HTERT RPE-1 (cell line): Measurements from ENCODE around the gene TFEB.
"Not testable (repeated sequence)": the region's sequence is repeated elsewhere in the genome, so short reads cannot be mapped to it uniquely, and the experiment has no call there.

ENCODE experiments used
- in situ Hi-C: fragments of 300-500 bp; cut with MboI; formaldehyde crosslinking; loops from 4 replicates; pipeline ENCODE4 v1.14.3; 2020; ENCODE audit warnings: low sequenced_read_pairs

TFEB gene

DNA sequence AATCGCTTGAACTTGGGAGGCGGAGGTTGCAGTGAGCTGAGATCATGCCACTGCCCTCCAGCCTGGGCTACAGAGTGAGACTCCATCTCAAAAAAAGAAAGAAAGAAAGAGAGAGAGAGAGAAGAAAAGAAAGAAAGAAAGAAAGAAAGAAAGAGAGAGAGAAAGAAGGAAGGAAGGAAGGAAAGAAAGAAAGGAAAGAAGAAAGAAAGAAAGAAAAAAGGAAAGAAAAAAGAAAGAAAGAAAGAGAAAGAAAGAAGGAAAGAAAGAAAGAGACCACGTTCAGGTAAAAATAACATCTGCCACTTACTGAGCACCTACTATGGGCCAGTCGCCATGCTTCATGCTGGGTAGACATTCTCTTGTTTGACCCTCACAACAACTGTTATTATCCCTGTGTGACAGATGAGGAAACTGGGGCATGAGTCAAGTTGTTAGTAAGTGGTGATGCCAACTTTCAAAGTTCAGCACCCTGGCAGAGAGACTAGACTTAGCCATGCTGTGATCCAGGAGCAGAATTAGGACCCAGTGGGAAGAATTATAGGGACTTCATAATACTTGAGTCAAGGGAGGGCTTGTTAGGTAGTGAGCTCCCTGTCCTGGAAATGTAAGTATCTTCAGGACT lies 30.7 kb upstream of the TFEB start:
- in situ Hi-C loops, result not testable (repeated sequence)

DNA sequence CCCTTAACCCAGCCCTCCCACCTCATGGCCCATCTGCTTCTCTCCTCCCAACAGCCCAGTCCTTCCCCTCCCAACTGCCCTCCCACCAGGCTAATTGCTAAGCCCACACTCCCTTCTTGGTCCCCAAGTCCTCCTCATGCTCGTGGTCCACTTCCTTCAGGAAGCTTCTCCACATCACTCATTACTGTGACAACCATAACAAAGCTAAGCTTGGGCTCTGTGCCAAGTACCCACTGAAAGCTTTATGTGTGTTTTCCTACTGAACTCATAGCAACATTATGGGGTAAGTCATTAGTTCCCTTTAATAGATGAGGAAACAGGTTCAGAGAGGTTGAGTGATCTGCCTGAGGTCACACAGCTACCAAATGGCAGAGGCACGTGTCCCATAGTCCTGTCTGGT lies 28.1 kb upstream of the TFEB start:
- in situ Hi-C loops, result no loop called here

DNA sequence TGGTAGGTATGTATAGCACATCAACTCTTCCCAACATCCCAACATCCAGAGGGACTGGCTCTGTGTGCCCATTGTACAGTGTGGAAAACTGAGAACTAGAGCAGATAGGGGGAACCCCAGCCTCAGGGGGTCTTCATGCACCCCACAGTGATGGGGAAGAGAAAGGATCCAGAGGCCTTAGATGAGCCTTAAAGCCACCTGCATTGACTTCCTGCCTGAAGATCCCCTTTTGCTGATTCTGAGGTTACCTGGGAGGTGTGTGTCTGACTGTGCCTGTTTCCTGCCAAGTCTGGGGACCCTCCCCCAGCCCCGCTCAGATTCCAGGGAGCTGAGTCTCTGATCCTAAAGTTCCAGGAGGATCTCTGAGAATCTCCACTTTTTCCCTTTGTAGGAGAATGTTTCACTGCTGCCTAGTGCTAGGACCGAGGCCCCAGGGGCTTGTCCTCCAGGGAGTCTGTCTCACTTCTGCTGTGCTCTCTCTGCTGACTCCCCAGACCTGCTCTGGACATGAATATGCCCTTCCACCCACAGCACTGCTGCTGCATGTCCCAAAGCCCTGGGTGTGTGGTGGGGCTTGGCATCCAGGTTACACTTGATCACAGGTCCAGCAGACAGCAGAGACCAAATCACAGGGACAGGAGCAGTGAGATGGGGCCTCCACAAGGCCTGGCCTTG lies 24.6 kb upstream of the TFEB start:
- in situ Hi-C loops, result no loop called here

DNA sequence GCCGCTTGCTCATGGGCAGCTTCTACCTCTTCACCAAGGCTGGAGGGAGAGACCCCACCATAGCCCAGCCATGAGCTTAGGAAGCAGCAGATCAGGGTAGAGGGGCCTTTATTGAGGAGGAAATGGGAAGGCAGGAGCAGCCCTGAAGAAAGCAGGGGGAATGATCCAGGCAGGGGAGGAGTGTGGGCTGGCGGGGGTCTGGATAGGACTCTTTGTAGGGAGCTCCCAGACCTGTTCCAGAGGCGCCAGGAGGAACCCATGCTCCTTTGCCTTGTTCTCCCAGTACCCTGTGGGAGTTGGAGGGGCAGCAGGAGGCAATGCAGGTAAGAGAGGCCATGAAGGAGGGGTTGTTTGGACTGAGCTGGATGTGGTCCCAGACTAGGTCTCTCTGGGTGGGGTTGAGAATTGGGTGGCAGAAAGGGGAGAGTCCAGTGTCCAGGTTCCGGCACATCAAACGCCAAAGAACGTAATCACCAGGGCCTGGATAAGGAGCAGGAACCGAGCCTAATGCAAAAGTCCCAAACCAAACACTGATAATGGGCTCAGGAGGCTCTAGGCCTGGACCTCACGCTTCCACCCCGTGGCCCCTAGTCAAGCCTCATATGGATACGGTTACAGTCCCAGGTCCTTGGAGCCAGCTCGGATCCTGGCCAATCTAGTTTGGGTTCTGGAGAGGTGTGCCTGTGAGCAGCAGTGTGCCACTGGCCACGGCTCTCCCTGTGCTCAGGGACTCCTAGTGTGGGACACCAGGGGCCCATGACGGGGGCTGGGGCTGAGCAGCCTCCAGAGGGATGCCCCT lies 23.9 kb upstream of the TFEB start:
- in situ Hi-C loops, result no loop called here

DNA sequence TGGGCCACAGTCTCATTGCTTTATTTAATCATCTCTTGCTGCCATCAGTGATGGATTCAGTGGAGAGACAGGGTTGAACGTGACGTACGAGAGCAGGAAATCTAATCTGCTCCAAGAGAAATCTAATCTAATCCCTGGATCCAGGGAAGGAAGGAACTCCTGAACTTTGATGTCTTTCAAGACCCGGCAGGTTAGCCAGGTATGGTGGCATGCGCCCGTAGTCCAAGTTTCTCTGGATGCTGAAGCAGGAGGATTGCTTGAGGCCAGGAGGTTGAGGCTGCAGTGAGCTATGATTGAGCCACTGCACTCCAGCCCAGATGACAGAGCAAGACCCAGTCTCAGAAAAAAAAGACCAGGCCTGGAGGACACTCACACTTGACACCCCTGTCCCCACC lies 23.2 kb upstream of the TFEB start:
- in situ Hi-C loops, result no loop called here

DNA sequence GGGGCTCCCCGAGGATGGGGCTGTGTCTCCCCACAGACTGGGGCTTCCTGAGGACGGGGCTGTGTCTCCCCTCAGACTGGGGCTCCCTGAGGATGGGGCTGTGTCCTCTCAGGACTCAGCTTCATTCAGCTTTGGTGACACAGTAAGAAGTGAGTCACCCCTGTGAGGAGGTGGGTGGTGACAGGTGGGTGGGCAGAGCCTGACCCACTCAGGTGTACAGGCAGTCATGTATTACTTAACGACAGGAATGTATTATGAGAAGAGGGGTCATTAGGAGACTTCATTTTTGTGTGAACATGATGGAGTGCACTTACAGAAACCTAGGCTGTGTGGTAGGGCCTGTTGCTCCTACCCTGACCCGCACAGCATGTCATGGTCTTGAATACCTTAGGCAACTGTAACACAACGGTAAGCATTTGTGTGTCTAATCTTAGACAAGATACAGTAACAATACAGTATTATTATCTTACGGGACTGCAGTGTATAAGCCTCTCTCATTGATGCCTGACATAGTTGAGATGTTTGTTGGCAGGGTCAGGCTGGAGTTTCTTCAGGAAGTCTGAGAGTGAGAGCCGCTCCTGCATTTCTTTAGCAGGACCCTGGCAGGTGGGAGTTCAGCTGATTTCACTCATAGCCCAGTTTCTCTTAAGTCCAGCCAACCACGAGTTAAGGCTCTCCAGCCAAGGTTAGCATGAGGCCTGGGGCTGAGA lies 22.7 kb upstream of the TFEB start:
- in situ Hi-C loops, result no loop called here

DNA sequence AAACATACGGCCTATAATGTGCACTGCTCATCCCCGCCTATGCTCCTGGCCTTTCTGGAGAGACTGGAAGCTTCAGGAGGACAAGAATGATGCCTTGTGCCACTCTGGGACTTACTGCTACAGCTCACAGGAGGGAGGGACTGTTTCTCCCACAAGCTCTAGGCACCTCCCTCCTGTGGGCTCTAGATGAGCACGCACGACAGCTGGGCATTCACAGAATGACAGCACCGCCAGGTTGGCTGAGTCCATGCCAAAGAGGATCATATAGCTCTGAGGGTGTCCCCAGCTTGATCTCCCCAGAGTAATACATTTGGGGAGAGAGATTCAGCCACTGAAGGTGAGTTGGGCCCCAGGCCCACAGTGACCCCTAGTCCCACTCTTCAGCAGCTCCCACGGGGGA lies 21.9 kb upstream of the TFEB start:
- in situ Hi-C loops, result no loop called here

DNA sequence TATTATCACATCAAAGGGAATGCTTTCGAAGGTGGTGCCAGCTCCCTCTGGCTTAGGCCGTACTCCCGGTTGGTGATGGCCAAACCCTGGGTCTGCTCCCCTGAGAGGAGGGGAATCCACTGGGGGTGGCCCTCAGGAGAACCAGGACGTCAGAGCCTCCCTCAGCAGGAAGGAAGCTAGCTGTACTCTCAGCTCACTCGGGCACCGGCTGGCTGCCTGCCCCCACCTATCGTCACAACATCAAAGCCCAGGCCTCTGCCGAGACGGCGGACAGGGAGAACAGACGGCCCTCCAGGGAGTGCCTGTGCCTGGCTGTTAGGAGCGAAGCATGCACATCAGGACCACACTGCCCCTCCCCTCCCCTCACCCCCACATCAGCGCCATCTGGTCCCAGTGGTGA lies 20.9 kb upstream of the TFEB start:
- in situ Hi-C loops, result no loop called here

DNA sequence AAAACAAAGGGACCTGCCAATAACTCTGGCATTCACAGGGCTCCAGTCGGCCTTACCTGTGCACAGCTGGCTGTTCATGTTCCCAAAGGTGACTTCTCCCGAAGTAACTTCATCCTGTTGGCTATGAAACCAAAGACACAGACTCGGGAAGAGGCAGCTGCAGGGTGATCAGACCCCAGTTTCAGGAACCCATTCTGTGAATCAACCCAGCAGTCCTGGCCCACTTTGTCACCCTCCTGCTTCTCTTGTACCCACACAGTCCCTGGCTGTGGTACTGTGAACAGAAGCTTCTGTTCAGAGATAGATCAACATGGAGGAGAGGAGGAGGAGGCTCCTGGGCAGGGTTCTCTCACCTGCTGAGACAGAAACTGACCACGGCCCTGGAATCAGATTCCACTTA lies 20.5 kb upstream of the TFEB start:
- in situ Hi-C loops, result no loop called here

DNA sequence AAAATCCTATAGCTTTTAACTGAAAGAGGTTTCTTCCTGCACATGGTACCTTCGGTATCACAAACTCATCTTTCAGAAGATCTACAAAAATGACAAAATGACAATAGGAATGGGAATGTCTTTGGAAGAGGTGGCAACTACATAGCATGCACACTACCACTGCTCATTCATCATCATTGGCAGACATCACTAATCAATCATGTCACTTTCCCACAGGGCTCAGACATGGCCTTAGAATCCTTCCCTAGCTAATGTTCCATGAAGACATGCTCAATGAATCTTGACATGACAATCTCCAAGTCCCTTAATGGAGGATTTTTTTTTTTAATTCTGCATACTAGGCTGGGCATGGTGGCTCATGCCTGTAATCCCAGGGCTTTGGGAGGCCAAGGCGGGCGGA lies 15.0 kb upstream of the TFEB start:
- in situ Hi-C loops, result no loop called here

DNA sequence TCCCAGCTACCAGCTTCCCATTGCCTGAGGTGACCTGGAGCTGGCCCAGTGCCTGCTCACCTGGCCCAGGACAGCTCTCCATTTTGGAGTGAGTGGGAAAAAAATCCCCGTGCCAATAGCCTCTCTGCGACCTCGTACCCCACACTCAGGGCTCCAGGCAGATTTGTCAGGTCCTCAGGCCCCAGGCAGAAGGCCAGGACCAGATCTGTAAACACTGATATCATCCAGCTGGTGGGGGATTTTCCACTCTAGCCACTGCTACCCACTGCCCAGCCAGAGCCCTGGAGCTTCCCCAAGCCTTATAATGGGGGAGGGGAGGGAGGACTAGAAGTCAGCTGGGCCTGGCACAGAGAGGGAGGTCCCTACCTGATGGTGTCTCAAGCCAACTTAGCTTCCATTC lies 13.1 kb upstream of the TFEB start:
- in situ Hi-C loops, result no loop called here

DNA sequence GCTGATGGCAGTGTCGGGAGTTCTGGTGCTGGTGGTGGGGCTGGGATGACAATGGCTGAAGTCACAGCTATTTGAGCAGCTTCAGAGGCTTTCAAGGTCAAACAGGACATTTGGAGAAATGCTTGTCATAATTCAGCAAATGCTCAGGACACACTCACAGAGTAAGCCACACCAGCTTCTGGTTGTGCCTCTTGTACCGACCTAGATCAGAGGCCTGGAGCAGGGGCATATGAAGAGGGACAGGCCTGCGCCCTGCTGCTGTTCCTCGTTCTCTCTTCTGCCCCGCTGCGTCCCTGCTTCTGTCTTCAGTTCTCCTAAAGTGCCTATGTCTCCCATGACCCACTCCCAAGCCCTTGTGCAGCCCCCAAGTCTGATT lies 12.7 kb upstream of the TFEB start:
- in situ Hi-C loops, result no loop called here

DNA sequence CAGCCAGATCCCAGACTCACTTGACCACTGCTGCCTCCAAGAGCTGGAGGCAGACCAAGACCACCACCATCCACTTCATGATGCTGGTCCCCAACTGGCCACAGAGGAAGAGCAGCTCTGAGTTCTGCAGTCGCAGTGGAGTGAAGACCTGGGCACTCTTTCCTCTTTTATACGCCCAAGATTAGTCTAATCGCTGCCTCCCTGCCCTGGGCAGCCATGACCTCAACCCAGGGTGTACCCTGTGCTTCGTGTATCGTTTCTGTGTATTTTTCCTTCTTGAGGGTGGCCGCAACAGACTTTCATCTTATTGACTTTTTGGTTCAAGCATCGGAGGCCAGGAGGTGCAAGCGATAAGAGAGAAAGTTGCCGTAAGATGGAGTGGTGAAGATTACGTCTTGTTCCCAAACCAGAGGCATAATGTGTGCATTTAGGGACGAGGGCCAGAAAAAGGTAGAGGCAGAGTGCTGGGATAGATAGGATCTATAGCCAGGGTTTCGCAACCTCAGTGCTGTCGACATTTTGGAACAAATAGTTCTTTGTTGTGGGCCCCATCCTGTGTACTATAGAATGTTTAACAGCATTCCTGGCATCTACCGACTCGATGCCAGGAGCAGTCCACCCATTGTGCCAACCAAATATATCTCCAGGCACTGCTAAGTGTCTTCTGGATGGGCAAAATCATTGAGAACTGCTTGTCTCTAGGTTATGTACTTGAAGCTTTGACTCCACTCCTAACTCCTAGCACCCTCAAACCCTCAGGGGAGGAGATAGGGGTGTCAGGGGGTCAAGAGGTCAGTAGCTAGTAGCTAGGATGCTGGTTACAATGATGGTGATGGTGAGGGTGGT lies 12.1 kb upstream of the TFEB start, which contains the start of gene PGC:
TSS of gene PGC (minus strand) at position 142 of the 846 bp plus-strand sequence. CDS start at position 79, 63 bp downstream.
- in situ Hi-C loops, result no loop called here

DNA sequence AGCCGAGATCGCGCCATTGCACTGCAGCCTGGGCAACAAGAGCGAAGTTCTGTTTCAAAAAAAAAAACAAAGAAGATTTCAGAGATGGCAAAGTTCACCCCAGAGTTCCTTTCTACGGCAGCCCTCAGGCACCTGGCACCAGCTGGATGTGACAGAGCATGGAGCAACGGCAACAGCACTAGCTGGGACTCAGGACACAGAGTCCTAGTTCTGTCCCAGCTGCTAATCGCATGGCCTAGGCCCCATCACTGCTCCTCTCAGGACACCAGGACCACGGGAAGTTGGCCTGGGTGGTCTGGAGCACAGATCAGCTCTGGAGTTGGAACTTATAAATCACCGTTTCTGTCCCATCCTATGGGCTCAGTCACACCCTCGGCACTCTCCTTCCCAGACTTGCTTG lies 10.7 kb upstream of the TFEB start:
- in situ Hi-C loops, result no loop called here

DNA sequence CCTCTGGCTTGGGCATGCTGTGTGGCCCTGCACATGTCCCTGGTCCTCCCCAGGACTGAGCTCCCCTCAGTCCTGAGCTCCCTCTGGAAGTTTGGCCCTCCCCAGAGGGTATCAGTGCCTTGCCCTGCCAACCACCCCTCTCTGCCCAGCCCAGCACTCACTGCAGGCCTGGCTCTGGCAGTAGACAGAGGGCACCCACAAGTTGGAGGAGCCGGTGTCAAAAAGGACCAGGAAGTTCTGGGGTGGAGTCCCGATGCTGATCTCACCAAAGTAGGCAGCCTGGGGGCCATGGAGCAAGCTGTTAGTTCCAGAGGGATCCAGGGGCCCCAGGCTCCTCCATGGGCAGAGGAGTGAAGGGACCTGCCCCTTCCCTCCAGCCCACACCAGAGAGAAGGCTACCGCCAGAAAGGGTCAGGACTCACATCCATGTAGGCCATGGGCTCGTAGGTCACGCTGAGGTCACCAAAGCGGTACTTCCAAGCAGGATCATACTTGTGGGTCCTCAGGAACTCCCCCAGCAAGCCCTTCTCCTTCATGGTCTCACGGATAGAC lies 8.9 kb upstream of the TFEB start:
- in situ Hi-C loops, result no loop called here

DNA sequence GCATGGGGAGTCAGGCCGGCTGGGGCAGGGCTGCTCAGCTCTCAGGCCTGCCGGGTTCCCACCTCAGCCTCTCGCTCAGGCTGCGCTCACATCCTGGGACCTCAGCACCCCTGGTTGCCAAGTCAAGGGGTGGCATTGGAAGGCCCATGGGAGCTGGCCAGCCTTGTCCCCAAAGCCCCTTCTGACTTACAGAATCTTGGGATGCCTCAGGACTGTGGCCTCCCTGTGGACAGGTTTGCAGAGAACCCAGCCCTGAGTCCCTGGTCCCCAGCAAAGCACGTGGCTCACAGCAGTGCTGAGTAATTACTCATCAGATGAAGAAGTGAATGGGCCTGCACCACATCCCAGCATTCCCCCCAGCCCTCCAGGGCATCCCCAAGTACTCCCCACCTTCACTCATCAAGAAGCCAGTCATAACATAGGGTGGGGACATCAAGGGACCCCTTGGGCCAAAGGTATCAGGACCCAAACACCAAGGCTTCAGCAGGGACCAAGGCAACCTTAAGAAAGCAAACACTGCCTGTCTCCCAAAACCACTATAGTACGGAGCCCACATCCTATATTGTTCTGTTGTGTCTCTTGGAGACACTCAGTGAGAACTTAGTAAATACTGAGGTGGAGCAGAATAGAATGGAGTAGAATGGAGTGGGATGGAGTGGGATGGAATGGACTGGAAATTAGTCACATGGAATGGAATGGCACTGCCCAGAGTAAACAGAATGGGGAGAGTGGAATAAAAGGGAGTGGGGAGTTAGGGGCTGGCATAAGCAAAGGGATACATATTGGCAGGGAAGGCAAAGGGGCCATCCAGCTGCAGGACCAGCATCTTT lies 8.2 kb upstream of the TFEB start:
- in situ Hi-C loops, result no loop called here

DNA sequence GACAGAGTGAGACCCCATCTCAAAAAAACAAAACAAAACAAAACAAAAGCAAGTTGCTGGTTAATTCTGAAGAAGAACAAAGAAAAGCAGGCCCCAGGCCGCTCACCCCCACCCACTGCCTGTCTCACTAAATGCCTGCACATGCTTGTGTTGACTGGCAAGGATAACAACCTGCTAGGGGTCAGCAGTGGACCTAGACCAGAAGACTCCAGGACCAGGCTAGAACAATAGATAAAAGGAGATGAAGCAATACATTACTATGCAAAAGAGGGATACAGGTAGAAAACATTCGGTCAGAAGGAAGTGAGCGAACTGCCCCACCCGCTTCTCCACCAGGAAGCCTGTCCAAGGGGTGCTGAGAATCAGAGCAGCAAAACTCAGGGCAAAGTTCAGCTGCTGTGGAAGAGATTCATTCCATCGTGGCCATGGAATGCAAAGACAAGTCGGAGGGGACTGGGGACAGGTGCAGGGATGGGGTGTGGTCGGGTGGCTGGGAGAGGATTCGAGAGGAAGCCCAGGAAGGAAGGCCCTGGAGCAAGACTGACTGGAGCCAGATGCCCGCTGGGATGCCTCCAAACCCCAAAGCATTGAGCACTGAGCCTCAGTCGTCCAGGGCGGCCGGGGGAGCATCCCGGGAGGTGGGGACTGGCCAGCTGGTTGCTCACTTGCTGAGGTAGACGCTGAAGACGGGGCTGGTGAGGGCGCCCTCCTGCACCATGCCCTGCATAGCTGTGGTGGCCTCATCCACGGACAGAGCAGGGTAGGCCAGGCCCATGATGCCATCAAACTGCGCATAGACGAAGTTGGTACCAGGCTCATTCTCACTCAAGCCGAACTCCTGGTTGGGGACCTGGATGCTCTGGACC lies 6.5 kb upstream of the TFEB start:
- in situ Hi-C loops, result no loop called here

DNA sequence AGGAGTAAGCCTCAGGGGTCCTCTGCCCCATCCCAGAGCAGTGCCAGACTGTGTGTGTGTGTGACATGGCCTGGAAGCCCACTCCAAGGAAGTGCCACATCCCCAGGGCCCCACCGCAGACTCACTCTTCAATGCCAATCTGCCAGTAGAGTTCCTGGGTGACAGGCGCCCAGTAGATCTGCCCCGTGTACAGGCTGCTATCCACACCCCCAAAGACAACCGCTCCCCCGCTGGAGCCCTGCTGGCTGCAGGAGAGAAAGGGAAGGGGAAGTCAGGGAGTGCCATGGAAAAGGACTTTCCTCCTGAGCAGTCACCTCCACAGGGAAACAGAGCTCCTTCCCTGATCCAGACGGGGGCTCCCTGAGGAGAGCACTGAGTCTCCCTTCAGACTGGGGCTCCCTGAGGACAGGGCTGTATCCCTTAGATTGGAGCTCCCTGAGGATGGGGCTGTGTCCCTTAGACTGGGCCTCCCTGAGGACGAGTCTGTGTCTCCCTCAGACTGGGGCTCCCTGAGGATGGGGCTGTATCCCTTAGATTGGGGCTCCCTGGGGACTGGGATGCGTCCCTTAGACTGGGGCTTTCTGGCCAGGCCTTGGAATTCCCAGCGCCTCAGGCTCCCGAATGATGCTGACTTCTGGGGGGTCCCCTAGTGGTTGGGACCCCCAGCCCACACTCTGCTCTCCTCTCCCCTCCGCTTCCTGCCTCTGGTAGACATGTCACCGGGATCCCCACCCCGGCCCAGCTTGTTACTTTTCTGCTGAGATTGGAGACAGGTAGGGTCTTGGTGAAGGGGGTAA lies 5.2 kb upstream of the TFEB start:
- in situ Hi-C loops, result no loop called here
